ENCODE measurements around the gene DDO. TPM values are rescaled to one million over a fixed set of nuclear protein-coding genes. Genes with fewer than 3 reads are reported as not detected.

Gene DDO
- total and polyA plus RNA-seq, 2 donors (not counting 3 experiments of a cell fraction or from before 2014, with no cell fraction given), result not detected

GRCh38 chr6:110409794-110410193 is 5.6 kb downstream of the DDO start:
- no peak overlapping the region for H3K27ac ChIP-seq (ENCODE audit: insufficient read depth, low read depth, low read length)
- H3K4me2 ChIP-seq (ENCODE audit: insufficient read depth, low read length), result no peak overlapping the region
- H4K20me1 ChIP-seq (replicated peaks; ENCODE audit: control insufficient read depth, extremely low read depth, insufficient read depth, low read length), result no peaks in the 10 kb centered on the region
- ChIA-PET POLR2A (no interaction called here), CTCF (no interaction called here)
- no peaks in the 10 kb centered on the region for H3K36me3 ChIP-seq (ENCODE audit: control insufficient read depth in 2 of 2, extremely low read depth in 1 of 2, insufficient read depth in 2 of 2, low read length in 2 of 2)
- no peak overlapping the region for H2AFZ ChIP-seq (ENCODE audit: low read depth, low read length)
- H3K79me2 ChIP-seq (ENCODE audit: control insufficient read depth, insufficient read depth, low read length), result no peaks in the 10 kb centered on the region
- H3K9me1 ChIP-seq (replicated peaks; ENCODE audit: control insufficient read depth, extremely low read depth, insufficient read depth, low read length), result no peaks in the 10 kb centered on the region
- dilution Hi-C loops (cut with MboI; ENCODE audit: extremely low pct_ligation_motif_present, low sequenced_read_pairs), result no loop called here
- TF ChIP-seq GATA2 (IDR thresholded peaks at IDR 0.05; ENCODE audit: insufficient read depth, insufficient read length, low read depth, low read length) (no peak), EZH2 (IDR thresholded peaks at IDR 0.05; ENCODE audit: borderline replicate concordance, low read depth, low read length, severe bottlenecking) (no peak), MYC (IDR thresholded peaks at IDR 0.05; ENCODE audit: low read depth, low read length) (no peak), JUN (IDR thresholded peaks at IDR 0.05; ENCODE audit: borderline replicate concordance, insufficient read depth, insufficient read length, low read depth) (no peak), FOS (IDR thresholded peaks at IDR 0.05; ENCODE audit: borderline replicate concordance, insufficient read depth, low read length) (no peak), POLR2AphosphoS5 (IDR thresholded peaks at IDR 0.05; ENCODE audit: insufficient read depth, low read depth, low read length) (no peak), POLR2A (IDR thresholded peaks at IDR 0.05; ENCODE audit: low read depth, low read length) (no peak), MAX (IDR thresholded peaks at IDR 0.05; ENCODE audit: insufficient read depth, insufficient read length) (no peak), CTCF (IDR thresholded peaks at IDR 0.05; ENCODE audit: extremely low read depth in 1 of 2, insufficient read depth in 1 of 2, low read depth in 1 of 2, low read length in 2 of 2) (no peak)
- FAIRE-seq (no peak), DNase-seq (ENCODE audit: low read depth, low spot score) (no peak)
- no peaks in the 10 kb centered on the region for H3K9me3 ChIP-seq (replicated peaks; ENCODE audit: control insufficient read depth, insufficient read depth, low read length)
- H3K27me3 ChIP-seq (ENCODE audit: control insufficient read depth in 2 of 2, insufficient read depth in 2 of 2, low read length in 2 of 2), result peaks cover 5 to 11% of the 10 kb centered on the region in 2 experiments
- no peak overlapping the region for H3K4me3 ChIP-seq (replicated peaks in 1 of 3; ENCODE audit: insufficient read depth in 1 of 3, low read depth in 1 of 3, low read length in 3 of 3)
- no peaks in the 10 kb centered on the region for H3K4me1 ChIP-seq (ENCODE audit: control insufficient read depth, extremely low read depth, insufficient read depth, low read length)
- intact Hi-C loops (cut with micrococcal nuclease), result no loop called here
- H3K9ac ChIP-seq (replicated peaks; ENCODE audit: extremely low read depth, insufficient read depth, low read length), result no peak overlapping the region
- no TSS peak for BruUV-seq (replicated peaks)
